Mesenteric fat pad (tissue), 1 donor: ENCODE results near the gene PNPLA8. TPM values are rescaled to one million over a fixed set of nuclear protein-coding genes. Genes with fewer than 3 reads are reported as not detected.

Experiments used
- DNase-seq: peaks from one replicate; pipeline ENCODE4 v3.0.0-alpha.2; 2020; ENCODE audit warnings: low spot score
- total RNA-seq: library from RNA; stranded (reverse); fragmentation: NEBNext Ultra II Directional; extraction: Animal tissue kit (Norgen Biotek cat#: 25700); gene quantifications from one replicate; pipeline ENCODE4 v1.2.1, GENCODE V29; 2021
- donor health status: DM: yes; HTN: yes; CAD: no.

The PNPLA8 gene
- total RNA-seq, 1 donor from 2014 or later, result 40.4 TPM

DNA sequence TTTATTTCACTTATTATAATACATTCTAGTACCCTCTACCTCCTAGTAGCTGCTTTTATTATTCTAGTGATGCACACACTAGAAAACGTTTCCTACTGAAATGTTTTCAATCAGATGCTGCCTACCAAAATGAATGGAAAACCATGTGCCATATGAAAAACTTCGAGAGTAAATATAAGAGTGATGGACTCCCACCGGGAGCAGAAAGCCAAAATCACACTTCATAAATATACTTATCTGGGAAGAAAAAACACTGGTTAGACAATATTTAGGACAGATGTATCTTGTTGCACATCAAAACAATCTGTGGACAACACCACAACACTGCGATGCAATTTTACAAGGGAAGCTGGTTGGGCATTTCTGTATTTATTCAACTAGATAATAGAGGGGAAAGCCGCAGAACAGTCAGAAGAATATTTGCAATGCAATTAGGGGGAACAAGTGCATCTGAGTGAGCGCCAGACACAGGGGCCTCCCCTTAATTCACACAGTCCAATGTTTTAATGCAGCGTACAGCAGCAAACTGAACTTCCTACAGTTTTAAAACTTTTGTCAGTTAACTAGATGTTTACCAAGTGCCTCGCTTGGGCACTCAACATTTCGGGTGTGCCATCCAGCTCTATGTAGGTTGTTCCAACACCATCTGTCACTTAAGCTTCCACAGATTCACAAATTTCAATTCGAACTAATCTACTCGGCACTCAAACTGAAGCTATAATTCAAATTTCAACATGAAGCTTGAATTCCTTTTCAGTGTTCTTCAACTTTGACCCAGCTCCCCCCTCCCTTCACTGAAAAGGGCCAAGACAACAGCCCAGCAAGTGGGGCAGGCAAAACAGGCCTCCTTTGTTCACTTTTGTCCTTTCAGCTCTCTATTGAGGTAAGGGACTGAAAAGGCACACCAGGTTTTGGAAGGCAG lies 77.1 kb downstream of the PNPLA8 start:
- DNase-seq, result no peak

DNA sequence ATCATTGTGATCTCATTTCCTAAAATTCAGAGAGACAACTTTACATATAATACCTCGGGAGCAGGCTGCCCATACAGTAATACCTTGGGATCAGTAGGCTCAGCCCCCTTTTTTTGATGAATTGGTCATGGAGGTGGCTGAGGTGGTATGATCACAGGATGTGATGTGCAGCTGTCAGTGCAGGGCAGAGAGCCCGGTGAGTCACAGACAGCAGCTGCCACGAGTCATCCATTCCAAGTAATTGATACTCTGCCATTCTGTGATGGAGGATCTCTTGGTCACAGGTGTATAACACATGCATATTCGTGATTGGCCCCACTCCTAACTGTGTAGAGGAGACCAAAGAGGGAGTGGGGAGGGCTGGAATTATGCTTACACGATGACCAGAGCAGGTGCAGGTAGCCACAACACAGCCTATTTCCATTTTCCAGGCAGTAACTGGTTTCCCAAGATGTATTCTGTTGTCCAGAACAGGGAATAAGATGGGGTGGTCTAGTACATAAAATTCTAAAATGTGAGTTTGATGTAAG lies 83.8 kb downstream of the PNPLA8 start:
- DNase-seq, result no peak

GRCh38 chr7:108441392-108441955 lies 84.5 kb downstream of the PNPLA8 start:
- no peak for DNase-seq

GRCh38 chr7:108440613-108441012 lies 85.3 kb downstream of the PNPLA8 start:
- no peak for DNase-seq

DNA sequence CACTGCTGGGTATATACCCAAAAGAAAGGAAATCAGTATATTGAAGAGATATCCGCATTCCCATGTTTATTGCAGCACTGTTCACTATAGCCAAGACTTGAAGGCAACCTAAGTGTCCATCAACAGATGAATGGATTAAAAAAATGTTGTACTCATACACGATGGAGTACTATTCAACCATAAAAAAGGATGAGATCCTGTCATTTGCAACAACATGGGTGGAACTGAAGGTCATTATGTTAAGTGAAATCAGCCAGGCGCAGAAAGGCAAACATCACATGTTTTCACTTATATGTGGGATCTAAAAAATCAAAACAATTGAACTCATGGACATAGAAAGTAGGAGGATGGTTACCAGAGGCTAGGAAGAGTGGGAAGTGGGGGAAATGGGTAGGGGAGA lies 89.0 kb downstream of the PNPLA8 start:
- DNase-seq, result no peak

DNA sequence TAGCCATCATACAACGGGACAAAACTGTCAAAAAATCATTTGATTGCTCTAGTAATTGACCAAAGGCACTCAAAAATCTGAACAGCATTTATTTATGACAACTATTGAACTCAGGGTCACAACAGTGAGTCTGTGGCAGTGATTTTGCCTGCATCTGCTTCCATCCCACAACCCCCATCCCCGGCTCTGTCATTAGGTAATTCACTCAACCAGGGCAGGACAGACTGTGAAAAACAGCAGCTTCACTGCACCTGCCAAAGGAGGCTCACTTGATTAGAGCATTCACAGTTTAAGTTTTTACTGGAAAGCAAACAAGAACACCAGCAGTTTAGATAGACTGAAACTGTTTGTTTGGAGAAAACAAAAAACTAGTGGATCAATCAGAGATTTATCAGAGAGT lies 91.9 kb downstream of the PNPLA8 start:
- DNase-seq, result no peak

- DNase-seq, result no peak
These were observed 94.8 kb downstream of the PNPLA8 start for GRCh38 chr7:108431099-108431498.

DNA sequence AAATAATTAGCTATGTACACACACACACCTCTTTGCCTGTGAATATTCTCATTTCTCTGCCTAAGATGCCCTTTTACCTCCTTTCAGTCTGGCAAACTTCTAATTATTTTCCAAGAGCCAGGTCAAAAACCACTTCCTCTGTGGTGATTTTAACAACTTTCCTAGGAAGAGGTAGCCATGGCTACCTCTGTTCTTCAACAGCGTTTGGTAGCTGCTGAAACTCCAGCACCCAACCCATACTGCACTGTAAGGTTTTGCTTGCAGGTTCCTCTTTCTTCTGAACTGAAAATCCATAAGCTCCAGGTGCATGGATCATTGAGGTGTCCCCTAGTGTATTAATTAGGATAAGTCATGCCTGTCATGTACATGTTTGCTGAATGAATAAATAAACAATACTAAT lies 95.3 kb downstream of the PNPLA8 start:
- DNase-seq, result no peak

DNA sequence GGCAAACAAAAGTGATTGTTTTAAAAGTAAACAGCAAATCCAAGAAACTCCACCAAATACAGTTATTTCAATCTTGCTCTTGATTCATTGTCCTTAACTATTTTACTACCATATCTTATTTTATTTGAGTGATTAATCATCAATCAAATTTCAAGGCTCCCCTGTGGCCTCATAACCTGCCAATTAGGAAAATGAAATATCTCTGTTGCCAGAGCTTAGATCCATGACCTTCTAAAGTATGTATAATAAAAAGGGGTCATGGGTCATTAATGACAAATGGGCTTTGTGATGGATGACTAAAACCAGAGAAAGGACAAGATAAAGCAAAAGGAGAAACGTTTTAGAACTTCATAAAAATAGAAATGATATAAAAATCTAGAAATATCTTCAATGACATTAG lies 98.2 kb downstream of the PNPLA8 start:
- DNase-seq, result no peak

DNA sequence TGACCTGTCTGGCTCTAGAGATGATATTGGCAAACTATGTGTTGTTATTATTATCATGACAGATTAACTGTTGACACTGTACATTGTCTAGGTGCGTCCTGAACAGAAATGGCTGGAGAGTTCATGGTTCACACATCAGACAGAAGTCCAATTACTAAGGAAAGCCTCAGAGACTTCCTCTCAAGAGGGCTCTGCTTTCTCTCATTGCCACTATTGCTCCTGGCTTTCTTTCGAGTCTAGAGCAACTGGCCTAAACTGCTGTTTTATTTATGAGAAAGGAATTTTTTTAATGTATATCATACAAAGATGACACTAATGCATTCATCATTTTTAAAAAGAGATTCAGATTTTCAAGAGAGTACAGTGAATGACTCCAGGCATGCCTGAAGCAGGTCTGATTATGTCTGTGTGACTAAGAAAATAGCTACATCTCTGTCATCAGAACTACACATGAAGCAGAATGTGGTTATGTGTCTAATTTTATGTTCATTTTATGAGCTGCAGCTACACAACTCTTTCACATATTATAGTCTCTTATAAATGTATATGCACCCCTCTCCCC lies 100.1 kb downstream of the PNPLA8 start:
- DNase-seq, result no peak

- no peak for DNase-seq
These were observed 101.9 kb downstream of the PNPLA8 start for GRCh38 chr7:108424013-108424412.

GRCh38 chr7:108423089-108423989 lies 102.6 kb downstream of the PNPLA8 start:
- DNase-seq, result no peak

GRCh38 chr7:108421720-108422331 lies 104.1 kb downstream of the PNPLA8 start:
- DNase-seq, result no peak

Other genes starting within 250 kb of the PNPLA8 start
- gene NRCAM, start 69.7 kb downstream of the PNPLA8 start, total RNA-seq, result 9.1 TPM
- gene THAP5, start 43.6 kb upstream of the PNPLA8 start, total RNA-seq, result 10.2 TPM
- 31.9 TPM for gene DNAJB9, start 43.7 kb upstream of the PNPLA8 start, total RNA-seq